Body of pancreas (tissue), 4 donors: Measurements from ENCODE around the gene DENND5B.

ENCODE experiments used
- POLR2A ChIP-seq, 3 donors: fragments of 450-650 bp; IDR thresholded peaks; one replicate each; pipeline ENCODE4 v1.6.1; 2016; ENCODE audit warnings: antibody characterized with exemption in 3 of 3, mild to moderate bottlenecking in 2 of 3
- TF ChIP-seq, protein P1 (sequence below), 7 experiments: fragments of 450-650 bp in 4 of 7; fragments of 200-600 bp in 3 of 7; sonication (generic) in 3 of 7; IDR thresholded peaks; one replicate each; pipeline ENCODE4 v1.5.1; 2016 to 2019; ENCODE audit warnings: antibody characterized with exemption in 7 of 7

DNA sequence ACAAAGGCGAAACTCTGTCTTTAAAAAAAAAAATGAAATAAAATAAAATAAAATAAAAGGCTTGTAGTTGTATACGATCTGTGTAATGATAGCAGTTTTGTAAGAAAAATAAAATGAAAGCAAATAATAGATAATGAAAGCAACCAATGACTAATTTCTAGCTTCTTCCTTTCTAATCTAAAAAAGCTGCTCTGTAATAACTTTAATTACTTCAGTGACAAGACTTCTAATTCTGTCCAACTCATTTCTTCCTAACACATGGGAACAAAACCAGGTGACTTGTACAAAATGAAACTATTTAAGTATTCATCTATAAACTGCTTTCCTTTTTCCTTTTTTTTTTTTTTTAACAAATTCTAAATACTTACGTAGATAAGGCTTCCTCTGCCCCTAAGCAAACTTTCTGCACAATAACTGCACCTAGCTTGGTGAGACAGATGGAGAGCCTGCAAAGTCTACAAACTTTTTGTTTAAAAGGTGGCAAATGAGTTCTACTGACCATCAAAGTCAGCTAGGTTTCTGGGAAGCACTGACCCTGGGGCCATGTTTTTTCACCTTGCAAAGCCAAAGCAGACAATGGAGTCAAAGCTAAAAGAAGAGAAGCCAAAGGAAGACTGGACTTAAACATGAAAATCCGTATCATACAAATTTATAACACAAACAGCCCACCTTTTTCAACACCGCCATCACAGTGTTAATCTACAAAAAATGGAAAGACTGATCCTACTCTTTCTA is 28.2 kb downstream of the DENND5B start:
- no peak for TF ChIP-seq POLR2A (IDR thresholded peaks at IDR 0.05)
- TF ChIP-seq, protein P1, sequence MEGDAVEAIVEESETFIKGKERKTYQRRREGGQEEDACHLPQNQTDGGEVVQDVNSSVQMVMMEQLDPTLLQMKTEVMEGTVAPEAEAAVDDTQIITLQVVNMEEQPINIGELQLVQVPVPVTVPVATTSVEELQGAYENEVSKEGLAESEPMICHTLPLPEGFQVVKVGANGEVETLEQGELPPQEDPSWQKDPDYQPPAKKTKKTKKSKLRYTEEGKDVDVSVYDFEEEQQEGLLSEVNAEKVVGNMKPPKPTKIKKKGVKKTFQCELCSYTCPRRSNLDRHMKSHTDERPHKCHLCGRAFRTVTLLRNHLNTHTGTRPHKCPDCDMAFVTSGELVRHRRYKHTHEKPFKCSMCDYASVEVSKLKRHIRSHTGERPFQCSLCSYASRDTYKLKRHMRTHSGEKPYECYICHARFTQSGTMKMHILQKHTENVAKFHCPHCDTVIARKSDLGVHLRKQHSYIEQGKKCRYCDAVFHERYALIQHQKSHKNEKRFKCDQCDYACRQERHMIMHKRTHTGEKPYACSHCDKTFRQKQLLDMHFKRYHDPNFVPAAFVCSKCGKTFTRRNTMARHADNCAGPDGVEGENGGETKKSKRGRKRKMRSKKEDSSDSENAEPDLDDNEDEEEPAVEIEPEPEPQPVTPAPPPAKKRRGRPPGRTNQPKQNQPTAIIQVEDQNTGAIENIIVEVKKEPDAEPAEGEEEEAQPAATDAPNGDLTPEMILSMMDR (IDR thresholded peaks at IDR 0.05) = no peak
